ENCODE measurements around the gene SSTR3.

DNA sequence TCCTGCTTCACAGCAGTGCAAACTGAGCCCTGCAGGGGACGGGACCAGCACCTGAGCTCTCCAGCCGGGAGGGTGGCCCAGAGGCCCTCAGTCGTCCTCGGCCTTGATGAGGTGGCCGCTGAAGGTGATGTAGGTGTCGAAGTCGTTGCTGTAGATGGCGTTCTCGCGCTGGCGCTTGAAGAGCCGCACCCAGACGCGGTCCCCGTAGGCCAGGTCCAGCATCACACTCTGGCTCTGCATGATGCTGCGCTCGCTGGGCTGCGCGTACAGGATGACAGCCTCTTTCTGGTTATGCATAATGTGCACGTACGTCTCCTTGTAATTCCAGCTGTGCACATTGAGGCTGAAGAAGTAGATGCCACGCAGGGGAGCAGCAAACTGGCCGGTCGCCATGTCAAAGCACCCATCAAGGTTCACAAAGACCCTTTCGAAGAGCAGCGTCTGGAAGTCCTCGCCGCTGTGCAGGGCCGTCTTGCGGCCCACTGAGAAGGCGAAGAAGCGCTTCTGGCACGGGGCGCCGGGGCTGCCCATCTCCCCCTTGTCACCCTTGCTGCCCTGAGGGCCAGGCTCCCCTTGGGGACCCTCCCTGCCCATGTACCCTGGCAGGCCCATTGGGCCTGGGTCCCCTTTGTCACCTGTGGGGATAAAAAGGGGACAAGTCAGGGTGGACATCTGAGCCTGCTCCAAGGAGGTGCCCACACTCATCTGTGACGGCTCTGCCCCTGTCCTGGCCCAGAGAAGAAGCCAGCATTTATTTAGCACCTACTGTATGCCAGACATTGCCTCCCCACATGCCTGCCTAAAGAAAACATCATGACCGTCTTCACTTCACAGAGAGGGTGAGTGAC, 30.0 kb downstream of the SSTR3 start:
- TF ChIP-seq MAZ (IDR thresholded peaks at IDR 0.05; ENCODE audit: borderline replicate concordance, low read depth, low read length) (no peak), MAFK (IDR thresholded peaks at IDR 0.05; ENCODE audit: low read depth, low read length) (no peak), POLR2A (IDR thresholded peaks at IDR 0.05; ENCODE audit: low read depth, low read length) (no peak)
- TF ChIP-seq, protein P1, sequence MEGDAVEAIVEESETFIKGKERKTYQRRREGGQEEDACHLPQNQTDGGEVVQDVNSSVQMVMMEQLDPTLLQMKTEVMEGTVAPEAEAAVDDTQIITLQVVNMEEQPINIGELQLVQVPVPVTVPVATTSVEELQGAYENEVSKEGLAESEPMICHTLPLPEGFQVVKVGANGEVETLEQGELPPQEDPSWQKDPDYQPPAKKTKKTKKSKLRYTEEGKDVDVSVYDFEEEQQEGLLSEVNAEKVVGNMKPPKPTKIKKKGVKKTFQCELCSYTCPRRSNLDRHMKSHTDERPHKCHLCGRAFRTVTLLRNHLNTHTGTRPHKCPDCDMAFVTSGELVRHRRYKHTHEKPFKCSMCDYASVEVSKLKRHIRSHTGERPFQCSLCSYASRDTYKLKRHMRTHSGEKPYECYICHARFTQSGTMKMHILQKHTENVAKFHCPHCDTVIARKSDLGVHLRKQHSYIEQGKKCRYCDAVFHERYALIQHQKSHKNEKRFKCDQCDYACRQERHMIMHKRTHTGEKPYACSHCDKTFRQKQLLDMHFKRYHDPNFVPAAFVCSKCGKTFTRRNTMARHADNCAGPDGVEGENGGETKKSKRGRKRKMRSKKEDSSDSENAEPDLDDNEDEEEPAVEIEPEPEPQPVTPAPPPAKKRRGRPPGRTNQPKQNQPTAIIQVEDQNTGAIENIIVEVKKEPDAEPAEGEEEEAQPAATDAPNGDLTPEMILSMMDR (conservative IDR thresholded peaks at IDR 0.05; ENCODE audit: low read depth, low read length) = no peak
- TF ChIP-seq, protein P2, sequence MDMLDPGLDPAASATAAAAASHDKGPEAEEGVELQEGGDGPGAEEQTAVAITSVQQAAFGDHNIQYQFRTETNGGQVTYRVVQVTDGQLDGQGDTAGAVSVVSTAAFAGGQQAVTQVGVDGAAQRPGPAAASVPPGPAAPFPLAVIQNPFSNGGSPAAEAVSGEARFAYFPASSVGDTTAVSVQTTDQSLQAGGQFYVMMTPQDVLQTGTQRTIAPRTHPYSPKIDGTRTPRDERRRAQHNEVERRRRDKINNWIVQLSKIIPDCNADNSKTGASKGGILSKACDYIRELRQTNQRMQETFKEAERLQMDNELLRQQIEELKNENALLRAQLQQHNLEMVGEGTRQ (IDR thresholded peaks at IDR 0.05; ENCODE audit: low read depth, low read length) = no peak
